GM18858 (cell line): ENCODE results near the gene JSRP1.

ENCODE experiments used
- ATAC-seq: cut with Tn5 transposase; IDR thresholded peaks from one replicate; pipeline ENCODE4 v1.9.1; 2021; ENCODE audit not compliant: unreplicated experiment

Gene JSRP1

DNA sequence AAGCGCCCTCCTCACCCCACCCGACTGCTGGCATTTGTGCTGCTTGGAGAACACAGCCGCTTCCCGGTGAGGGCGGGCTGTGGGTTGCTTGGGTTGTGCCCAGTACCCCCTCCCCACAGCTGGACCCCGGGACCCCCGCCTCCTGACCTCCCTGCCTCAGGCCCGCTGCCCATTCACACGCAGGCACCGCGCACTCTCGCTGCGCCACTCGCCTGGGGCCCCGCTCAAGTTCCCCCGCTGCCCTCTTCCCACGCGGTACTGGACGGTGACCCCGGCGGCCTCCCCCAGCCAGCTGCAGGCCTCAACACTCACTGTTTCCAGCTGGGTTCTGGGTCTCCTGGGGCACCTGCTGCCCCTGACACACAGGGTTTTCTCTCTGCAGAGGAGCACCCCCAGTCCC lies 36.5 kb downstream of the JSRP1 start:
- no peak for ATAC-seq

DNA sequence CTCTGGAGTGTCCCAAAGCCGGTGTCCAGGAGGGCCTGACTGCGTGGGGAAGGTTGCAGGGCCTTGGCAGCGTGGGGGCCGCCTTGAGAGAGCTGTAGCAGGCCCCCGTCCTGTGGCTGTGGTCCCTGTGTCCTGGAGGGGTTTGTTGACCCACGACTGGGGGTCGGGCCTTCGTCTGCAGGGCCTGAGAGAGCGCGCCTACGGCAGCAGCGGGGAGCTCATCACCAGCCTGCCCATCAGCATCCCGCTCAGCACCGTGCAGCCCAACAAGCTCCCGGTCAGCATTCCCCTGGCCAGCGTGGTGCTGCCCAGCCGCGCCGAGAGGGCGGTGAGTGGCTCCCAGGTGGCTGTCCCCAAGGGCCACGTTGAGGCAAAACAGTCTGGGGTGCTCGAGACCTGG lies 38.6 kb downstream of the JSRP1 start:
- ATAC-seq, result no peak

DNA sequence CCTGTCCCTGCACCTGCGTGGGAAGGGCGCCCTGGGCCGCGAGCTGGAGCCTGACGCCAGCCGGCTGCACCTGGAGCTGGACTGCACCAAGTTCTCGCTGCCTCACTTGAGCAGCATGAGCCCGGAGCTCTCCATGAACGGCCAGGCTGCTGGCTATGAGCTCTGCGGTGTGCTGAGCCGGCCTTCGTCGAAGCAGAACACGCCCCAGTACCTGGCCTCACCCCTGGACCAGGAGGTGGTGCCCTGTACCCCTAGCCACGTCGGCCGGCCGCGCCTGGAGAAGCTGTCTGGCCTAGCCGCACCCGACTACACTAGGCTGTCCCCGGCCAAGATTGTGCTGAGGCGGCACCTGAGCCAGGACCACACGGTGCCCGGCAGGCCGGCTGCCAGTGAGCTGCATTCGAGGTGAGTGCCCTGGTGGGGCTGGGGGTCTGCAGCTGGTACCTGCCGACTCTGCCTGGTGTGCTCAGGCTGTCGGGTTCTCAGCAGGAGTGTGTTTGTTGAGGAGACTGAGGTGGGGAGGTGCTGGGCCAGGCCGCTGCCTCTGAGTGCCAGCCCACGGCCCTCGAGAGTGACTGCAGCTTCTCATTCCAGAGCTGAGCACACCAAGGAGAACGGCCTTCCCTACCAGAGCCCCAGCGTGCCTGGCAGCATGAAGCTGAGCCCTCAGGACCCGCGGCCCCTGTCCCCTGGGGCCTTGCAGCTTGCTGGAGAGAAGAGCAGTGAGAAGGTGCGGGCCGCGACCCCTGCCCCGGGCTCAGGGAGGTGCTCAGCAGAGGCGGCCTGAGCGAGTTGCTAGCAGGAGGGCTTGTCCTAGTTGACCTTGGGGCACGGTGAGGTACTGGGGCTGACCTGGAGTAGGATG lies 39.6 kb downstream of the JSRP1 start:
- no peak for ATAC-seq

DNA sequence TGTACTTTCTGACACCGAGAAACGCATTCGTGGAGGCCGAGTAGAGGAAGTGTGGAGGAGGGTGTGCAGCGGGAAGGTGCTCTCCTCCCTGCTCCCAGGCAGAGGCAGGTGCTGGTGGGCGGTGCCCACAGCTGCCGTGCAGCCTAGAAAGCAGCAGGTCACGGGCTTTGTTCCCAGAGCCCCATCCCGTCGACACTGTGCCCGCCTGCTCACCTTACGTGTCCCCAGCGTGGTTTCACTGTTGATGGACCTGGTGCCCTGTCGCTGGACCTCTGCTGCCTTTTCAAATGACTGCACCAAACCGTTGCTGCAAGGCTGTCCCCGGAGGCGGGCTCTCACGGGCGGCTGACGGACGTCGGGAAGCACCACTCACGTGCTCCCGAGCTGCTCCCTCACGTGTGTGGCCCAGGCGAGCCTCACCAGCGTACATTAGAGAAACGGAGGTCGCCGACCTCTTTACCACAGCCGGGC lies 40.9 kb downstream of the JSRP1 start:
- ATAC-seq, result no peak

DNA sequence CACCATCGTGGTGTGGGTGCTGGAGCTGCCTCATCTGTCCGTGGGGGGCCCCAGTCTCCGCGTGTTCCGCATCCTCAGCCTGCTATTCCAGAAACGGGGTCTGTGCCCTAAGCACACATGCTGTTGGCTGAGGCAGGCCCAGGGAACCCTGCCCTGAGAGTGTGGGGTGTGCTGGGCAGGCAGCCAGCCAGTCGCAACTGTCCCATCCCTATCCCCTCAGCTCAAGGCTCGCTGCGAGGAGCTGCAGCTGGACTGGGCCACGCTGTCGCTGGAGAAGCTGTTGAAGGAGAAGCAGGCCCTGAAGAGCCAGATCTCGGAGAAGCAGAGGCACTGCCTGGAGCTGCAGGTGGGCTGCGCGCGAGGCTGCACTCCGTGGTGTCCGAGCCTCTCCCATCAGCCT lies 42.0 kb downstream of the JSRP1 start:
- ATAC-seq, result no peak

DNA sequence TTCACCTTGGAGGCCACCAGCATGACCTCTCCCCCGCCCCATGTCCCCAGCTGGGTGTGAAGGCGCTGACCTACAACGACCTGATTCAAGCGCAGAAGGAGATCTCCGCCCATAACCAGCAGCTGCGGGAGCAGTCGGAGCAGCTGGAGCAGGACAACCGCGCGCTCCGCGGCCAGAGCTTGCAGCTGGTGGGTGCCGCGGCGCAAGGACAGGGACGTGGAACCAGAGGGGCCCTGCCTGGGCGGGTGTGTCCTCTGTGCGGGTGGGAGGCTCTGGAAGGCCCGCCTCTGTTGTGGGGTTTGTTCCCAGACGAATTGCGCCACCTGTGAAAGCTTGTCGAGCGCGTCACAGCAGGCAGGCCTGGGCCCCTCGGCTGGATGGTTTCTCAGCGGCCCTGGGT lies 42.4 kb downstream of the JSRP1 start:
- ATAC-seq, result no peak

DNA sequence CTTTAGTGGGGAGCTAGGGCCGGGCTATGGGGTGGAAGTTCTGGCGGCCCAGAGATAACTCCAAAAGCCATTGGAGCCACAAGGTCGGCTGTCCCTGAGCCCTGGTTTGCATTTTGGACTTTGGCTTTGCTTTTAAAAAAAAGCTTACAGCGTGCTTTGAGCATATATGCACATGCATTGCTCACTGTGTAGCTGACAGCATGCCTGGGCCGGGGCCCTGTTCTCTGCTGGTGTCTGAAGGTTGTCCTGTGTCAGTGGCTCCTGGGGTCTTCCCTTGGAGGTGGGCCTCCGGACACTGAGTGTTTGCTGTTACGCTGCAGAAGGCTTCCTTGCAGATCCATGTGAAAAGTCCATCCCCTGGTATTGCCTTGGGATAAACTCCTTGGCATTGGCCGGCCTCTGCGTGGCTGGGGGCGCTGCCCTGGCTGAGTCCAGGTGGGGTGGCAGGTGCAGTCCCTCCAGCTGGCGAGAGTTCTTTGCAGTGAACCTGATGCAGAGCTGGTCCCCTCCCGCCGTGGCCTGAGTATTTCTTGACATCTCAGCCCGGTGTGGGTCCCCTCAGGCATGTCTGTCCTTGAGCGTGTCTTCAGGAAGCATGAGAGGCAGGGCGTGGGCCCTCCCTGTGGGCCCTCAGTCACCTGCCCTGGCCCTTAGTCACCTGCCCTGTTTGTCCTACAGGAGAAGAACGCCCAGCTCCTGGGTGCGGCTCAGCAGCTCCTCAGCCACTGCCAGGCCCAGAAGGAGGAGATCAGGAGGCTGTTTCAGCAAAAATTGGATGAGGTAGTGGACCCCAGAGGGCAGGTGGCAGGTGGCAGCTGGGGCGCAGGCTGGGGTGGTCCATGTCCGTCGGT lies 43.1 kb downstream of the JSRP1 start:
- ATAC-seq, result no peak

DNA sequence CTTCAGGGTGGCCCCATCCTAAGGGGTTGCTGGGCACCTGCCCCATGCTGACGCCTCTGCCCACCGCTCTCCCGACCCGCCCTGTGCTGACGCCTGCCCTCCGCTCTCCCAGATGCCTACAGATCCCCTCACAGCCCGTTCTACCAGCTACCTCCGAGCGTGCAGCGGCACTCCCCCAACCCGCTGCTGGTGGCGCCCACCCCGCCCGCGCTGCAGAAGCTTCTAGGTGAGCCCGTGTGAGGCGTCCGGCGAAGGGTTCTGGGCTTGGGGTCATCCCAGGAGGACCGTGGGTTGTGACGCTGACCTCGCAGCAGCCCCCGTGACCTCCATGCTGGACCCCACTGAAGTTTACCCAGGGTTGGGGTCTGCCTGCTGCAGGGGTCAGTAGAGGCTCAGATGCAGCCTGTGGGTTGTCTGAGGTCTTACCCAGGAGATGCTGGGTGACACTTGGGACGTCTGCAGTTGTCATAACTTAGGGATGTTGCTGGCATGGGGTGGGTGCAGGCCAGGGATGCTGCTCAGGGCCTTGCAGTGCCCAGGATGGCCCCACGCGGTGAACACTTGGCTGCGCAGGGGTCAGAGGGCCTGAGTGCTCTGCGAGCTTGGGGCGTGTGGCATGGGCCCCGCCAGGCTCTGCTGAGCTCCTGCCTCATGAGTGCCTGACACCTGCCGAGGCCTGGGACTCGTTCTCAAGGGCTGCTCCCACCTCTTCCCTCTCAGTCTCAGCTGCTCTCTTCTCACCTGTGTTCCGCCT lies 45.1 kb downstream of the JSRP1 start:
- ATAC-seq, result no peak

DNA sequence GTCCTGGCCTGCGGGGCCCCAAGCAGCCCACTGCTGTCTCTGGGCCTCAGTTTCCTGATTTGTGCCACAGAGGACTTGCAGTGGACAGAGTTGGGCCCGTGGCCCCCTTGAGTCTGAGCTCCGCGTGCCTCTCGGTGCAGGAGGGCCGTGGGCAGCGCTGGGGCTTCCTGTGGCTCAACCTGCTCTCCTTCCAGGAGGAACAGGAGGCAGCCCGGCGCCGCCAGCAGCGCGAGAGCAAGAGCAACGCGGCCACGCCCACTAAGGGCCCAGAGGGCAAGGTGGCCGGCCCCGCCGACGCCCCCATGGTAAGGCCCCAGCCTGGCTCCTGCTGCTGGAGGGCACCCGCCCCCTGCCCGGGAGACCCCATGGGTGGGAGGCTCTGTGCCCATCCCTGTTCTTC lies 46.0 kb downstream of the JSRP1 start:
- ATAC-seq, result no peak

DNA sequence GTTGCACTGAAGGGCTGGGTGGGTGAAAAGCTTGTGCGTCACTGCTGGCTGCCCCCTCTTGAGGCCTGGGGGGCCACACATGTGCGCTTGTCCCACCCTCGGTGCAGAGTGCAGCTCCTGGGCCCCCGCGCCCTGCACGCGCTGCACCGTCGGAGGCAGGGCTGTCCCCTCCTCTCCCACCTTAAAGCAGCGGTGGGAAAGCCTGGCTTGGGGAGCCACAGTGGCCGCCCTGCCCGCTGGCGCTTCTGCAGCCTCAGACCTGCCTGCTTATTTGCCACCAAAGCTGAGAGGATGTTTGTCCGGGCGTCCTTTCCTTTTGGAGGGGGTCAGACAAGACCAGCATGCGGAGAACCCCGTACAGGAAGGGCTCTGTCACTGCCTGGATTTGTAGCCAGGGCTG lies 46.8 kb downstream of the JSRP1 start:
- no peak for ATAC-seq

DNA sequence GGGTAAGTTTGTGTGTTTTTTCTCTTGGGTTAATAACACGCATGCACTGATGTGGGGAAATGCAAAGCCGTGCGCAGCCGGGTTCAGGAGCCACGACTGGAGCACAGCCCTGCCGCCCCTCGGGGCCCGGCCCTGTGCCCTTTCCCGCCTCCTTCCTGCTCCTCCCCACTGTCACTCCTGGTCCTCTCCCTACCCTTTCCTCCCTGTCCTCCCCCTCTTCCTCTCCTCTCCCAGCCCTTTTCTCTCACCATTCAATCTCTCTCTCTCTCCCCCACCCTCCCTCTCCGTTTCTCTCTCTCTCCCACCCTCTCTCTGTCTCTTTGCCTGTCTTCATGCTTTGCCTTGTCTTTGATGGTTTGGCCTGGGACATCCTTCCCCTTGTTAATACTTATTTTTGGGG lies 47.2 kb downstream of the JSRP1 start:
- no peak for ATAC-seq

DNA sequence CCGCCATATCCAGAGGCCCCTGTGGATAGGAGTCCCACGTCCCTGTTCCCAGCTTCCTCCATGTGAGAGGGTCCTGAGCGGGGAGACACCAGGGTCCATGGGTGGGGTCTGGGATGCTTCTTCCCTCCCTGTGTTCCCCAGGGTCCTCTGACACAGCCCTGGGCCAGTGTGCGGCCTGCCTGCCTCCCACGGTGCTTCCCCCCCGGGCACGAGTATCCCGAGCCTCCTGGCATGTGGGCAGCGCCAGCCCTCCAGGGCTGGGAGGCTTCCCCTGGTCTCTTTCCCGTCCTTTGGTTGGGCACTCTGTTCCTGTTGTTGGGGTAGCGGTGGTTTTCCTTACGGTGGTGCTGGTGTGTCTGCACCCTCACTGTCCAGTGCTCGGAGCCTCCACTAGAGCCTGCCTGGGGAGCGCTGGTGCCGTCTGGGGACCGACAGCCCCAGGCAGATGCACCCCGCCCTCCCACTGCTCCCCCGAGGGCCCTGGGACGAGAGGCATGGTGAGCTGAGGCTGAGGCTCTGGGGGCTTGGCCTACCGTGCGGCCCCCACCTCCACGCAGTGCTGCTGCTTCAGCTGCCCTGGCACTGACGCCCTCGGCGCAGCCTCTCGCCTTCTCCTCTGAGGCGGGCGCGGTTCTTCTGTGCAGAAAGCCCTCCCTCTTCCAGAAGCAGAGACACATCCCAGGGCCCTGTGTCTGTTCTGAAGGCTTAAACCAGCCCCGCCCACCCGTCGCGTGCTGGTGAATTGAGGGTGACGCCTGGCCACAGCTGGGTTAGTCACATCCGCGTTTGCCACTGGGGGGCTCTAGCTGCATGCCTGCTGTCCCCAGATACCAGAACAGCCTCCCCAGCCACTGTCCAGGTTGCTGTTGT lies 48.0 kb downstream of the JSRP1 start:
- ATAC-seq, result no peak

DNA sequence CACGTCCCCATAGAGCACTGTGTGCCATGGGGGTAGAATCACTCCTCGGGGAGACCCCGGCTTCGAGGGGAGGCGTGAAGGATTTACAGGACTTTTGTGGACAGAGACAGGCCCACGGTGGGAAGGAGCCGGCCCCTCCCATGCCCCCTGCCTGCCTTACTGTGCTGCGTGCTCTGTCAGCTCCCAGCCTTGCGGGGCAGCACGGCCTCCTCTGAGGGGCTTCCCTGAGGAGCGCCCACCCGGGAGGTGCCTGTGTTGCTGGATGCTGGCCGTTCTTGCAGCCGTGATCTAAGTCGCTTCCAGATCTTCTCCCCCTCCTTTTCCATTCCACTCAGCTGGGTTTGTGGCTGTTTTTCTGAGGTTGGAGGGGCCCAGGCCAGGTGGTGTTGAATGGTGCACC lies 49.2 kb downstream of the JSRP1 start:
- no peak for ATAC-seq

DNA sequence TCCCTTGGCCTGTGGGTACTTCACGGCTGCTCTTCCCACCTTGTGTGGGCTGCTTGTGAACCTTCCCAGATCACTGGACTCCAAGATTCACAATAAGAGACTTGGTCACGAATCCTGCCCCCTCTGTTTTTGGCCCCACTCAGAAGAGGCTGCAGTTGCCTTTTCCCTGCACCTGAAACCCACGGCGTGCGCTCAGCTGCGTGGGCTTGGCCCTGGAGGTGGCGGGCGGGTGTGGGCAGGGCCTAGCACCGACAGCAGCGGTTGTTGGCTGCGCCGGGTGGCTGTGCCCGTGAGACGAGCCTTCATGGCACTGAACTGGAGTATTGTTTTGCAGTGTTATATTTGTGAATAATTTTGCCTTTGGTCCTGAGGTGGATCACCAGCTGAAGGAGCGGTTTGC lies 53.9 kb downstream of the JSRP1 start:
- ATAC-seq, result no peak
